Spinal cord (tissue), 10 donors: Measurements from ENCODE around the gene BCL2L2. TPM values are rescaled to one million over a fixed set of nuclear protein-coding genes. Genes with fewer than 3 reads are reported as not detected.
"Not testable (repeated sequence)": the region's sequence is repeated elsewhere in the genome, so short reads cannot be mapped to it uniquely, and the experiment has no call there.

Experiments
- DNase-seq, 6 donors: peaks; one replicate each; pipeline versions ENCODE4 v3.0.0 to v3.0.0-alpha.2; 2013 to 2015; ENCODE audit warnings: low spot score in 6 of 6, low read depth in 4 of 6
- H3K27ac ChIP-seq: one replicate; pipeline ENCODE4 v1.5.1; 2013; ENCODE audit warnings: low read depth, low read length, control low read depth
- H3K27me3 ChIP-seq: one replicate; pipeline ENCODE4 v1.6.1; 2013; ENCODE audit warnings: low read length; ENCODE audit not compliant: control insufficient read depth, insufficient read depth
- H3K36me3 ChIP-seq: one replicate; pipeline ENCODE4 v1.6.1; 2013; ENCODE audit warnings: low read length; ENCODE audit not compliant: control insufficient read depth, insufficient read depth
- H3K4me1 ChIP-seq: one replicate; pipeline ENCODE4 v1.6.1; 2013; ENCODE audit warnings: low read length; ENCODE audit not compliant: control insufficient read depth, insufficient read depth
- H3K4me3 ChIP-seq: one replicate; pipeline ENCODE4 v1.5.1; 2013; ENCODE audit warnings: low read depth, low read length, control low read depth
- H3K9me3 ChIP-seq: one replicate; pipeline ENCODE4 v1.6.1; 2013; ENCODE audit warnings: low read length; ENCODE audit not compliant: control insufficient read depth, insufficient read depth
- WGBS: methylation state at CpG from one replicate; pipeline ENCODE4 v1.1.5; 2013; ENCODE audit warnings: missing lambda C conversion rate; ENCODE audit not compliant: insufficient coverage; 5-methylcytosine and 5-hydroxymethylcytosine counted together
- polyA plus RNA-seq, 2 donors: library from polyadenylated mRNA; unstranded; fragments of 120-200 nt; gene quantifications; one replicate each; pipeline ENCODE4 v1.2.1, GENCODE V29; 2013; ENCODE audit not compliant: insufficient read length in 2 of 2
- total RNA-seq, 2 donors: library from RNA; depleted of rRNA in 1 of 2; stranded (reverse); fragments of 120-200 nt in 1 of 2; fragments of >200 nt in 1 of 2; gene quantifications; one replicate each; pipeline versions ENCODE4 v1.2.3 to v1.2.4, GENCODE V29; 2013 to 2014
- donor health status: healthy.

The BCL2L2 gene
- total and polyA plus RNA-seq, 4 donors, result 22.4 to 41.1 (median 32.6) TPM

DNA sequence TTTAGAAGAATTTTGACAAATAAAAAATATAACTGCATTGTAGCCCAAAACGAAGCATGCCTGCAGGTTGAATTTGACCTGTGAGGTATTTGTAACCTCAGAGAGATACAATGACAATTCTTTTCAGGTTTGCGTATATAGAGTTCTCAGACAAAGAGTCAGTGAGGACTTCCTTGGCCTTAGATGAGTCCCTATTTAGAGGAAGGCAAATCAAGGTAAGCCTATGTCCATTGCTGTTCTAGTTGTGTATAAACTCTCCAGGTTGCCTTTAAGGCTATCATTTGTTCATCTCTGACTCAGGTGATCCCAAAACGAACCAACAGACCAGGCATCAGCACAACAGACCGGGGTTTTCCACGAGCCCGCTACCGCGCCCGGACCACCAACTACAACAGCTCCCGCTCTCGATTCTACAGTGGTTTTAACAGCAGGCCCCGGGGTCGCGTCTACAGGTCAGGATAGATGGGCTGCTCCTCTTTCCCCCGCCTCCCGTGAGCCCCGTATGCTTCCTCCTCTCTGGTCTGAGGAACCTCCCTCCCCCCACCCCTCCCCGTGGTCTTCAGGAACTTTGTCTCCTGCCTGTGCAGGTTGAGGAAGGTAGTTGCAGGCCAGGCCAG lies 17.3 kb downstream of the BCL2L2 start:
- Histone ChIP-seq H3K4me3 (no peak overlapping the region), H3K27me3 (no peaks in the 10 kb centered on the region), H3K36me3 (peaks cover 30% of the 10 kb centered on the region), H3K4me1 (peaks cover 22% of the 10 kb centered on the region), H3K27ac (no peak overlapping the region), H3K9me3 (no peaks in the 10 kb centered on the region)
- no peak for DNase-seq
- 93% methylated on average over 13 of the region's 18 CpGs for WGBS

DNA sequence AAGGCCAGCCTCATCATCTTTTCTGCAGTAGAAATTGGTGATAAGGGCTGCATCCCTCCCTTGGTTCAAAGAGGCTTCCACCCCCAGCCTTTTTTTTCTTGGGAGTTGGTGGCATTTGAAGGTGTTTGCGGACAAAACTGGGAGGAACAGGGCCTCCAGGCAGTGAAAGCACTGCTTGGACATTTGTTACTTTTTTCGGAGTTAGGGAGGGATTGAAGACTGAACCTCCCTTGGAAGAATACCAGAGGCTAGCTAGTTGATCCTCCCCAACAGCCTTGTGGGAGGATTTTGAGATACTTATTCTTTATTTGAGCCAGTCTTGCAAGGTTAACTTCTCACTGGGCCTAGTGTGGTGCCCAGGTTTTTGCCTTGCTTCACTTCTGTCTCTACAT lies 17.8 kb downstream of the BCL2L2 start:
- Histone ChIP-seq H3K36me3 (peaks cover 30% of the 10 kb centered on the region), H3K9me3 (no peaks in the 10 kb centered on the region), H3K27ac (no peak overlapping the region), H3K27me3 (no peaks in the 10 kb centered on the region), H3K4me3 (no peak overlapping the region), H3K4me1 (peaks cover 22% of the 10 kb centered on the region)
- WGBS, result no CpG with 5 or more reads among the region's 2 CpGs
- no peak for DNase-seq

DNA sequence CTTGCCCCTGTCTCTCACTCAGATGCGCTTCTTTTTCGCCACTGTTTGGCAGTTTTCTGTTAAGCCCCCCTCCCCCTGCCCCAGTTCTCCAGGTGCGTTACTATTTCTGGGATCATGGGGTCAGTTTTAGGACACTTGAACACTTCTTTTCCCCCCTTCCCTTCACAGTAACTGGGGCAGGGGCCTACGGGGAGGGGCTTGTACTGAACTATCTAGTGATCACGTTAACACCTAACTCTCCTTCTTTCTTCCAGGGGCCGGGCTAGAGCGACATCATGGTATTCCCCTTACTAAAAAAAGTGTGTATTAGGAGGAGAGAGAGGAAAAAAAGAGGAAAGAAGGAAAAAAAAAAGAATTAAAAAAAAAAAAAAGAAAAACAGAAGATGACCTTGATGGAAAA lies 18.4 kb downstream of the BCL2L2 start:
- WGBS, result 71% methylated on average over 1 of the region's 7 CpGs
- Histone ChIP-seq H3K4me3 (no peak overlapping the region), H3K27me3 (no peaks in the 10 kb centered on the region), H3K4me1 (peaks cover 21% of the 10 kb centered on the region), H3K36me3 (peaks cover 30% of the 10 kb centered on the region), H3K9me3 (no peaks in the 10 kb centered on the region), H3K27ac (no peak overlapping the region)
- DNase-seq, result no peak

DNA sequence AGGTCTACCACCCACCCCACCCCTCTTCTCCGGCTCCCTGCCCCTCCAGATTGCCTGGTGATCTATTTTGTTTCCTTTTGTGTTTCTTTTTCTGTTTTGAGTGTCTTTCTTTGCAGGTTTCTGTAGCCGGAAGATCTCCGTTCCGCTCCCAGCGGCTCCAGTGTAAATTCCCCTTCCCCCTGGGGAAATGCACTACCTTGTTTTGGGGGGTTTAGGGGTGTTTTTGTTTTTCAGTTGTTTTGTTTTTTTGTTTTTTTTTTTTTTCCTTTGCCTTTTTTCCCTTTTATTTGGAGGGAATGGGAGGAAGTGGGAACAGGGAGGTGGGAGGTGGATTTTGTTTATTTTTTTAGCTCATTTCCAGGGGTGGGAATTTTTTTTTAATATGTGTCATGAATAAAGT lies 19.1 kb downstream of the BCL2L2 start:
- H3K4me1 ChIP-seq, result peaks cover 13% of the 10 kb centered on the region
- not testable (repeated sequence) for H3K27ac ChIP-seq, H3K9me3 ChIP-seq, H3K4me3 ChIP-seq, H3K27me3 ChIP-seq, DNase-seq
- WGBS, result no CpG with 5 or more reads among the region's 5 CpGs
- peaks cover 30% of the 10 kb centered on the region for H3K36me3 ChIP-seq

DNA sequence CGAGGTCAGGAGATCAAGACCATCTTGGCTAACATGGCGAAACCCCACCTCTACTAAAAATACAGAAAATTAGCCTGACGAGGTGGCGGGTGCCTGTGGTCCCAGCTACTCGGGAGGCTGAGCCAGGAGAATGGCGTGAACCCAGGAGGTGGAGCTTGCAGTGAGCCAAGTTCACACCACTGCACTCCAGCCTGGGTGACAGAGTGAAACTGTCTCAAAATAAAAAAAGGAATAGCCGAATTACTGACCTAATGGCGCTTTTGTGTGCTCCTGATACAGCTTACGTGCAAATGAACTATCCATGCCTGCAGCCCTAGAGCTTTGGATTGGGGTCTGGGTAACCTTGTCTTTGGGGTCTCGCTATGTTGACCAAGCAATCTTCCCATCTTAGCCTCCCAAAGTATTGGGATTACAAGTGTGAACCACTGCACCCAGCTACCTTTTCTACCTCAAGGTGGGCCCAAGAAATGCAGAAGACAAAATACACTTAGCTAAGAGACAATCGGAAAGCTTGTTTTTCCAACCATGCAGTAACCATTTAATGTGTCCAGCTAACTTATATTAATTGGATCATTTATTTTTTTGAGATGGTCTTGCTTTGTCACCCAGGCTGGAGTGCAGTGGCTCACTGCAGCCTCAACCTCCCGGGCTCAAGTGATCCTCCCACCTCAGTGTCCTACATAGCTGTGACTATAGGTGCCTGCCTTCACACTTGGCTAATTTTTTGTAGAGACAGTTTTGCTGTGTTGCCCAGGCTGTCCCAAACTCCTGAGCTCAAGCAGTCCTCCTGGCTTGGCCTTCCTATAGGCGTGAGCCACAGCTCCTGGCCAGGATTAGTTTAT lies 20.1 kb downstream of the BCL2L2 start:
- Histone ChIP-seq H3K27me3 (no peaks in the 10 kb centered on the region), H3K9me3 (no peaks in the 10 kb centered on the region), H3K36me3 (peaks cover 30% of the 10 kb centered on the region), H3K4me1 (peaks cover 12% of the 10 kb centered on the region), H3K4me3 (no peak overlapping the region), H3K27ac (no peak overlapping the region)
- no peak for DNase-seq
- WGBS, result 78% methylated on average over 6 of the region's 13 CpGs

DNA sequence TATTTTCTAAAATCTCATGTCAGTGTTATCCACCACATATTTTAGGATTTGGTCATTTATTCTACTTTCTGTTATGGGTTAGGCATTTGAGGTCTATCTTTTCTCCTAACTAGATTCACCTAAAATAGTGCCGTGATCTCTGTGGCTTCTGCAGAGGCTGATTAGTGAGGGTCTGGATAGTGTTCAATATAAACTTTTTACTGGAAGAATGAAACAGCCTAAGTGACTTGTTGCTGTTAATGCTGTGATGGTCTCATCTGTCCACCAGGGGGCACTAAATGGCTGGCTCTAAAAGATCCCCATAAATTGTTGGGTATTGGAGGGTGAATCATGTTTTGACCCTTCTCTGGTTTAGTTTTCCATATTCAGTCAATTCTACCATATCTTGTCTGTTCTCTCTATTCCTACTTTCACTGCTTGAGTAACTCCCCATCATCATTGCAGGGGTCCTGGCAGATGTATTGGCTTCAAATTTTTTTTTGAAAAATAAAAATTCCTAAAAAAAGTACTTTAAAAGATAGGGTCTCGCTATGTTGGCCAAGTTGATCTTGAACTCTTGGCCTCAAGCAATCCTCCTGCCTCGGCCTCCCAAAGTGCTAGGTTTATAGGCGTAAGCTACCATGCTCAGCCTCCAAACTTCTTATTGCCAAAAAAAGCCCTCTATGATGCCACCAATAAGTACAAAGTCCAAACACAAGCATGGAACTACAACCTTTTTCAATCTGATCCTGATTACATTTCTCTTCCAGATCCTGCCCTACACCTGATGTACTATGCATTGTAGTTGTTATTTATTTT lies 21.5 kb downstream of the BCL2L2 start:
- DNase-seq, result peak in 5 of 6 donors; percentile 64 to 95 (median 78)
- Histone ChIP-seq H3K36me3 (peaks cover 26% of the 10 kb centered on the region), H3K4me3 (no peak overlapping the region), H3K9me3 (no peaks in the 10 kb centered on the region), H3K4me1 (peaks cover 7% of the 10 kb centered on the region), H3K27ac (no peak overlapping the region), H3K27me3 (no peaks in the 10 kb centered on the region)
- WGBS, result 55% methylated on average over 3 of the region's 4 CpGs

DNA sequence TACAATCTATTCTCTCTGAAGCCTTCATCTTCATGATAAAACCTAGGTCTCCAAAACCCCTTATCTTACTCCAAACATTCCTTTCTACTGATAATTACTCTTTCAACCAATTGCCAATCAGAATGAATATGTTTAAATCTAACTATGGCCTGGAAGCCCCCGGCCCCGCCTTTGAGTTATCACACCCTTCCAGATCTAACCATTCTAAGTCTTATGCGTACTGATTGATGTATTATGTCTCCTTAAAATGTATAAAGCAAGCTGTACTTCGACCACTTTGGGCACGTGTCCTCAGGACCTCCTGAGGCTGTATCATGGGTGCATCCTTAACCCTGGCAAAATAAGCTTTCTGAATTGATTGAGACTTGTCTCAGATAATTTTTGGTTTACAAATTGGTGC lies 29.0 kb downstream of the BCL2L2 start:
- Histone ChIP-seq H3K36me3 (no peaks in the 10 kb centered on the region), H3K4me1 (no peaks in the 10 kb centered on the region), H3K27me3 (no peaks in the 10 kb centered on the region), H3K9me3 (no peaks in the 10 kb centered on the region), H3K27ac (no peak overlapping the region), H3K4me3 (no peak overlapping the region)
- WGBS, result 89% methylated on average over 2 of the region's 5 CpGs
- no peak for DNase-seq

DNA sequence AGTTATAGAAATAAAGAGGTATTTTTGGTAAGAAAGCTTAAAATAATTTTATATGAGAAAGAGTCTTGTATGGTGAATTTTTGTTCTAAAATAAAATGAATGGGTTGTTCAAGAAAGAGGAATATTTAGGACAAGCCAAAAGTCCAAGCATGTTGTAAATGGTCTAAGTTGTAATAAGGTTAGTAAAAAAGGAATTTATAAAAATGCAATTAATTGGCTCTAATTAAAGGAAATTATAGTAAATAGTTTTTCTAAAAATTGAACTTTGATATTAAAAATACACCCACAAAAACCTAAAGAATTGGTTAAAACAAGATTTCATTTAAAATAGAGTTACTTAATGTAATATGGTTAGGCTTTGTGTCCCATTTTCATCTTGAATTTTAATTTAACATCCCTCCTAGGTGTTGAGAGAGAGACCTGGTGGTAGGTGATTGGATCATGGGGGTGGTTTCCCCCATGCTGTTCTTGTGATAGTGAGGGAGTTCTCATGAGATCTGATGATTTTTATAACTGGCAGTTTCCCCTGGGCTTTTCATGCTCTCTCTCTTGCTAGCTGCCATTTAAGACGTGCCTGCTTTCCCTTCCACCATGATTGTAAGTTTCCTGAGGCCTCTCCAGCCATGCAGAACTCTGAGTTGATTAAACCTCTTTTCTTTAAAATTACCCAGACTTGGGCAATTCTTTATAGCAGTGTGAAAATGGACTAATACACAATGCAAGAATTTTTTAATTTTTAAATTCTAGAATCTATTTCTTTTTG lies 33.1 kb downstream of the BCL2L2 start:
- Histone ChIP-seq H3K4me1 (no peaks in the 10 kb centered on the region), H3K27ac (no peak overlapping the region), H3K9me3 (no peaks in the 10 kb centered on the region), H3K27me3 (no peaks in the 10 kb centered on the region), H3K36me3 (no peaks in the 10 kb centered on the region), H3K4me3 (no peak overlapping the region)
- no peak for DNase-seq
- WGBS, result no CpG with 5 or more reads among the region's 1 CpG

DNA sequence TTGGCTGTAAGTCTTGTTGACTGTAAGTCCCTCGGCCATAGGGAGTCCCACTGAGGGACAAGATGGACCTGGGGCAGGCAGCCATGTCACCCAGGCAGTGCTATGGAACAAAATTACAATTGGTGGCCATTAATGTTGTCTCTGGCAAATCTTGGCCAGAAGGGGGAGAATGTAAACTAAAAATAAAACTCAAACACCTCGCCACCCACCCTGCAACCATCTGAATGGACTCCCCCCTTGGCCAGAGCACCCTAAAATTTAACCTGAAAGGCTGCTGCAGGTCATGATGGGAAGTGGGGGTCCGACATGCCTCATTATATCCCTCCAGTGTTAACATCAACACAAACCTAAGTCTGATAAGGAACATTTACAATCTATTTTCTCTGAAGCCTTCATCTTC lies 37.8 kb downstream of the BCL2L2 start:
- Histone ChIP-seq H3K27me3 (no peaks in the 10 kb centered on the region), H3K4me1 (peaks cover 21% of the 10 kb centered on the region), H3K9me3 (no peaks in the 10 kb centered on the region), H3K4me3 (no peak overlapping the region), H3K27ac (no peak overlapping the region), H3K36me3 (peaks cover 33% of the 10 kb centered on the region)
- peak in 1 of 6 donors; percentile 24 for DNase-seq
- 72% methylated on average over 2 of the region's 3 CpGs for WGBS
